Neutrophil (primary cell): ENCODE results near the gene ARHGAP22.

Source experiments
- H3K27ac ChIP-seq: fragments of 200-600 bp; sonication (generic); 2 replicates; pipeline ENCODE4 v1.5.1; 2016; ENCODE audit warnings: mild to moderate bottlenecking, moderate library complexity
- H3K27me3 ChIP-seq: fragments of 200-600 bp; sonication (generic); 2 replicates; pipeline ENCODE4 v1.6.0; 2016; ENCODE audit warnings: mild to moderate bottlenecking
- H3K36me3 ChIP-seq: fragments of 200-600 bp; sonication (generic); 2 replicates; pipeline ENCODE4 v1.5.1; 2017
- H3K4me1 ChIP-seq, 2 experiments: fragments of 200-600 bp in 1 of 2; sonication (generic) in 1 of 2; 1 replicate in 1 of 2; 2 replicates in 1 of 2; pipeline versions ENCODE4 v1.5.1 to v1.6.1; 2013 to 2016; ENCODE audit warnings: low read depth in 1 of 2, low read length in 1 of 2, mild to moderate bottlenecking in 1 of 2, moderate library complexity in 1 of 2; ENCODE audit not compliant: control insufficient read depth in 1 of 2, insufficient read depth in 1 of 2
- H3K4me3 ChIP-seq, 2 experiments: fragments of 200-600 bp in 1 of 2; sonication (generic) in 1 of 2; 1 replicate in 1 of 2; 2 replicates in 1 of 2; pipeline ENCODE4 v1.5.1; 2013 to 2016; ENCODE audit warnings: low read depth in 1 of 2, low read length in 1 of 2, mild to moderate bottlenecking in 1 of 2, moderate library complexity in 1 of 2
- H3K9me3 ChIP-seq: fragments of 200-600 bp; sonication (generic); 2 replicates; pipeline ENCODE4 v1.5.1; 2016
- CTCF ChIP-seq: fragments of 200-600 bp; sonication (generic); IDR thresholded peaks from 2 replicates; pipeline ENCODE4 v1.5.1; 2016; ENCODE audit warnings: antibody characterized with exemption

ARHGAP22 gene

GRCh38 chr10:48452879-48453412 lies 151.9 kb downstream of the ARHGAP22 start:
- no peaks in the 10 kb centered on the region for H3K27me3 ChIP-seq
- peaks cover 9 to 16% of the 10 kb centered on the region in 2 experiments for H3K4me1 ChIP-seq
- TF ChIP-seq CTCF, result no peak
- H3K36me3 ChIP-seq, result no peaks in the 10 kb centered on the region
- no peak overlapping the region for H3K4me3 ChIP-seq
- H3K27ac ChIP-seq, result no peak overlapping the region
- H3K9me3 ChIP-seq, result no peaks in the 10 kb centered on the region

GRCh38 chr10:48451969-48452878 lies 152.6 kb downstream of the ARHGAP22 start:
- no peaks in the 10 kb centered on the region for H3K27me3 ChIP-seq
- no peak for TF ChIP-seq CTCF
- no peak overlapping the region for H3K27ac ChIP-seq
- H3K4me1 ChIP-seq, result peaks cover 9 to 14% of the 10 kb centered on the region in 2 experiments
- no peaks in the 10 kb centered on the region for H3K9me3 ChIP-seq
- no peaks in the 10 kb centered on the region for H3K36me3 ChIP-seq
- no peak overlapping the region for H3K4me3 ChIP-seq

- H3K4me3 ChIP-seq, result no peak overlapping the region
- H3K36me3 ChIP-seq, result no peaks in the 10 kb centered on the region
- H3K9me3 ChIP-seq, result no peaks in the 10 kb centered on the region
- H3K4me1 ChIP-seq, result peaks cover 0 to 1% of the 10 kb centered on the region in 2 experiments
- no peaks in the 10 kb centered on the region for H3K27me3 ChIP-seq
- no peak for TF ChIP-seq CTCF
- no peak overlapping the region for H3K27ac ChIP-seq
Observed at GRCh38 chr10:48450741-48451466, 154.0 kb downstream of the ARHGAP22 start.

GRCh38 chr10:48450233-48450740 lies 154.6 kb downstream of the ARHGAP22 start:
- Histone ChIP-seq H3K36me3 (no peaks in the 10 kb centered on the region), H3K27me3 (no peaks in the 10 kb centered on the region), H3K9me3 (no peaks in the 10 kb centered on the region), H3K27ac (no peak overlapping the region), H3K4me3 (no peak overlapping the region), H3K4me1 (no peaks in the 10 kb centered on the region)
- no peak for TF ChIP-seq CTCF

GRCh38 chr10:48449501-48450232 lies 155.2 kb downstream of the ARHGAP22 start:
- Histone ChIP-seq H3K27me3 (no peaks in the 10 kb centered on the region), H3K9me3 (no peaks in the 10 kb centered on the region), H3K4me1 (no peaks in the 10 kb centered on the region), H3K27ac (no peak overlapping the region), H3K4me3 (no peak overlapping the region), H3K36me3 (no peaks in the 10 kb centered on the region)
- TF ChIP-seq CTCF, result no peak
